ENCODE results near the gene PPHLN1.

PPHLN1 gene

DNA sequence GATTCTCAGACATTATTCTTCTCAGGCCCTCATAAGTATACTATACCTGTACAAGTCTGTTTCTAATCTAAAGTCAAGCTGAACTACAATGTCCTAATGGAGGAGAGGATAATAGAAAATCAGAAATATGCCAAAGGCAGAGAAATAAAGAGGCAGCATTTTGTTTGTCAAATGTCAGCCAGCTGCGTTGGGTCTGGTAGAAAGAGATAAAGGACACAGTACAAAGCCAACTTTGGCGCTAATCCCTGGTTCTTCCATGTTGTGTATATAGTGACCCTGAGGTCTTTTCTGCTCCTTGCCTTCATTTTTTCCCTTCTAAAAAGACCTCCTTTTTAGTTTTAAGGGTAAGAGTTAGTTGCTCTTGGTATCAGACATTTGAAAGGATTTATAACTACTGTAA is 160.4 kb downstream of the PPHLN1 start:
- no peak for DNase-seq

DNA sequence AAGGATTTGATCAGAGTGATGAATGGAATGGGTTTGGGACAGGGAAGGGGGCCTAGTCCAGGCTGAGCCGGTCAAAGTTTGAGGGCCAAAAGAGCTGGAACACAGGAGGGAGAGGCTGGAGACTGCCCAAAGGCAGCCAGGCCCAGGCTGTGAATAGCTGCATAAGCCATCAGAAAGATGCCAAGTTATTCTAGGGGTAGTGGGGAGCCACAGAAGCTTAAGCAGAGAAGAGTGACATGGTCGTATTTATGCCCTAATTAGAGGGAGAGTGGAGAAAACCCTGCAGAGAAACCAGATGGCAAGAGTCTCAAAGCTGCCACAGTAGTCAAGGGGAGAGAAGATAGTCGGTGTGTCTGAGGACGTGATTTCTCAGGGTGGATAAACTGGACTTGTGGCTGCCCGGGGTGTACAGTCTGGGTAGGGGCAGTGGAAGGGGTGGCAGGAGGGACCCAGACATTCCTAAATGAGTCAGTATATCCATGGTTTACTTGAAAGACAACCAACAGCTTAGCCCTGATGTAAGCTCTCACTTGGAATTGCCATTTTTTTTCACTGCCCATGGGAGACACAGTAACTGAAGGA is 164.4 kb downstream of the PPHLN1 start:
- no peak for DNase-seq
